KMS-11 (cell line): ENCODE results near the gene LRRC30.
"Not testable (repeated sequence)": the region's sequence is repeated elsewhere in the genome, so short reads cannot be mapped to it uniquely, and the experiment has no call there.

Source experiments
- H2AFZ ChIP-seq: fragments of 200-600 bp; sonication (generic); 2 replicates; pipeline ENCODE4 v1.6.1; 2016; ENCODE audit warnings: antibody characterized with exemption, mixed run types, low read depth
- H3K27ac ChIP-seq: fragments of 200-600 bp; sonication (generic); 2 replicates; pipeline ENCODE4 v1.6.1; 2016; ENCODE audit warnings: mild to moderate bottlenecking, mixed run types
- H3K27me3 ChIP-seq: fragments of 200-600 bp; sonication (generic); 2 replicates; pipeline ENCODE4 v1.6.1; 2017; ENCODE audit warnings: mild to moderate bottlenecking, low read depth, mixed run types, moderate library complexity; ENCODE audit not compliant: insufficient read depth
- H3K36me3 ChIP-seq: fragments of 200-600 bp; sonication (generic); 2 replicates; pipeline ENCODE4 v1.6.1; 2017; ENCODE audit warnings: mild to moderate bottlenecking, mixed run types; ENCODE audit not compliant: insufficient read depth
- H3K4me1 ChIP-seq: fragments of 200-600 bp; sonication (generic); 2 replicates; pipeline ENCODE4 v1.6.1; 2016; ENCODE audit warnings: mild to moderate bottlenecking, low read depth, mixed run types; ENCODE audit not compliant: poor library complexity, severe bottlenecking
- H3K4me2 ChIP-seq: fragments of 200-600 bp; sonication (generic); 2 replicates; pipeline ENCODE4 v1.7.0; 2016; ENCODE audit warnings: mild to moderate bottlenecking, mixed run types
- H3K4me3 ChIP-seq: fragments of 200-600 bp; sonication (generic); IDR thresholded peaks from 2 replicates; pipeline ENCODE4 v1.6.1; 2017; ENCODE audit warnings: low read depth, low read length, mixed read lengths; ENCODE audit not compliant: insufficient read depth
- H3K79me2 ChIP-seq: fragments of 200-600 bp; sonication (generic); 2 replicates; pipeline ENCODE4 v1.6.1; 2016; ENCODE audit warnings: low read depth, mixed run types; ENCODE audit not compliant: insufficient read depth
- H3K9ac ChIP-seq: fragments of 200-600 bp; sonication (generic); 2 replicates; pipeline ENCODE4 v1.6.1; 2016; ENCODE audit warnings: mild to moderate bottlenecking, mixed run types
- H4K20me1 ChIP-seq: fragments of 200-600 bp; sonication (generic); 2 replicates; pipeline ENCODE4 v1.6.1; 2016; ENCODE audit warnings: mild to moderate bottlenecking, mixed run types; ENCODE audit not compliant: insufficient read depth
- TF ChIP-seq, protein P1 (sequence below): fragments of 200-600 bp; sonication (generic); conservative IDR thresholded peaks from 2 replicates; pipeline ENCODE4 v1.6.1; 2017; ENCODE audit warnings: low read depth, mild to moderate bottlenecking, antibody characterized with exemption, low read length, moderate library complexity, mixed read lengths

LRRC30 gene

GRCh38 chr18:7201096-7201495 is 29.8 kb upstream of the LRRC30 start:
- TF ChIP-seq, protein P1, sequence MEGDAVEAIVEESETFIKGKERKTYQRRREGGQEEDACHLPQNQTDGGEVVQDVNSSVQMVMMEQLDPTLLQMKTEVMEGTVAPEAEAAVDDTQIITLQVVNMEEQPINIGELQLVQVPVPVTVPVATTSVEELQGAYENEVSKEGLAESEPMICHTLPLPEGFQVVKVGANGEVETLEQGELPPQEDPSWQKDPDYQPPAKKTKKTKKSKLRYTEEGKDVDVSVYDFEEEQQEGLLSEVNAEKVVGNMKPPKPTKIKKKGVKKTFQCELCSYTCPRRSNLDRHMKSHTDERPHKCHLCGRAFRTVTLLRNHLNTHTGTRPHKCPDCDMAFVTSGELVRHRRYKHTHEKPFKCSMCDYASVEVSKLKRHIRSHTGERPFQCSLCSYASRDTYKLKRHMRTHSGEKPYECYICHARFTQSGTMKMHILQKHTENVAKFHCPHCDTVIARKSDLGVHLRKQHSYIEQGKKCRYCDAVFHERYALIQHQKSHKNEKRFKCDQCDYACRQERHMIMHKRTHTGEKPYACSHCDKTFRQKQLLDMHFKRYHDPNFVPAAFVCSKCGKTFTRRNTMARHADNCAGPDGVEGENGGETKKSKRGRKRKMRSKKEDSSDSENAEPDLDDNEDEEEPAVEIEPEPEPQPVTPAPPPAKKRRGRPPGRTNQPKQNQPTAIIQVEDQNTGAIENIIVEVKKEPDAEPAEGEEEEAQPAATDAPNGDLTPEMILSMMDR = no peak

DNA sequence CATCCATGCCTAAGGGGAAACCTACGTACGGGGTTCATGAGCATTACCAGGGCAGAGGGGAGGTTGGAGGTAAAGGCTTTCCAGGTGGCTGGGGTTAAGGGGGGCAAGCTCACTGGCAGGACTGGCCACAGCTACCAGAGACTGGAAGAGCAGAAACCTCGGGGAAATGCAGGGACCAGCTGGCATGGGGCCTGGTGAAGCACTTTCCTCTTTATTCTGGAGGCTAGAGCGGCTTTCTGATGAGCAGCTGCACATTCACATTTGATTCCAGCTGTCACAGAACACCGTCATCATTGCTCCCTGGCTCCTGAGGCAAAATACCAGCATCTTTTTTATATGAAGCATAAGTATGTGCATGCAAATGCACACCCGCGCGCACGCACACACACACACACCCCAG is 28.7 kb upstream of the LRRC30 start:
- no peak overlapping the region for H3K27ac ChIP-seq
- no peaks in the 10 kb centered on the region for H3K27me3 ChIP-seq
- no peak overlapping the region for H2AFZ ChIP-seq
- TF ChIP-seq, protein P1 = no peak
- H3K4me3 ChIP-seq = no peak overlapping the region
- H3K4me2 ChIP-seq = no peak overlapping the region
- H3K9ac ChIP-seq = no peak overlapping the region
- no peaks in the 10 kb centered on the region for H4K20me1 ChIP-seq
- no peaks in the 10 kb centered on the region for H3K79me2 ChIP-seq
- no peaks in the 10 kb centered on the region for H3K36me3 ChIP-seq
- H3K4me1 ChIP-seq = no peaks in the 10 kb centered on the region

More at GRCh38 chr18:7201096-7201495, 29.8 kb upstream of the LRRC30 start:
- Histone ChIP-seq H3K79me2 (no peaks in the 10 kb centered on the region), H3K27ac (no peak overlapping the region), H3K4me2 (no peak overlapping the region), H3K27me3 (no peaks in the 10 kb centered on the region), H3K4me1 (no peaks in the 10 kb centered on the region), H3K9ac (no peak overlapping the region), H3K4me3 (no peak overlapping the region), H4K20me1 (no peaks in the 10 kb centered on the region), H2AFZ (no peak overlapping the region), H3K36me3 (no peaks in the 10 kb centered on the region)

- H3K9ac ChIP-seq, H3K27me3 ChIP-seq, H3K27ac ChIP-seq, H4K20me1 ChIP-seq, H2AFZ ChIP-seq, H3K4me1 ChIP-seq, H3K36me3 ChIP-seq, H3K4me2 ChIP-seq, H3K79me2 ChIP-seq, H3K4me3 ChIP-seq: not testable (repeated sequence)
Observed at GRCh38 chr18:7203601-7204000, 27.3 kb upstream of the LRRC30 start.

DNA sequence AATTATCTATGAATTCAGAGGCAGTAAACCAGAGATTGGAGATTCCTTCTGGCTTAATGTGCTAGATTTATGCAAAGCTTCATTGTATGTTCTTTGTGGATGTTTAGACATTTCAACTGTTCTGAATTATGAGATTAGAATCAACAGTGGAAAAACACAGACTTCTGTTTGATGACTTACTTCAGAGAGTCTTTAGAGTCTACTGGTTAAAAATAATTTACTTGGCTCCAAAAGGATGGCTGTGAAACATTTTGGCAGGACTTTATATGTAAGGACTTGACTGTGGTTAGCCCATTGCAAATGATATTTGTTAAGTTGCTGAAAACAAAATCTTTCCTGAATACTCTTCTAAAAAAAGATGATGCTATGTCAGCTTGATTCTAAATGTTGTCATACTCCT is 25.5 kb upstream of the LRRC30 start:
- H3K27ac ChIP-seq = no peak overlapping the region
- H3K4me3 ChIP-seq = no peak overlapping the region
- no peaks in the 10 kb centered on the region for H3K27me3 ChIP-seq
- H3K79me2 ChIP-seq = no peaks in the 10 kb centered on the region
- no peaks in the 10 kb centered on the region for H3K36me3 ChIP-seq
- H3K4me1 ChIP-seq = no peaks in the 10 kb centered on the region
- TF ChIP-seq, protein P1 = no peak
- H3K9ac ChIP-seq = no peak overlapping the region
- H2AFZ ChIP-seq = no peak overlapping the region
- no peaks in the 10 kb centered on the region for H4K20me1 ChIP-seq
- no peak overlapping the region for H3K4me2 ChIP-seq

- TF ChIP-seq, protein P1 = no peak
- no peaks in the 10 kb centered on the region for H3K27me3 ChIP-seq
Observed at GRCh38 chr18:7206217-7206616, 24.7 kb upstream of the LRRC30 start.

More at GRCh38 chr18:7206217-7206616, 24.7 kb upstream of the LRRC30 start:
- no peaks in the 10 kb centered on the region for H4K20me1 ChIP-seq
- H3K27ac ChIP-seq = no peak overlapping the region
- no peaks in the 10 kb centered on the region for H3K36me3 ChIP-seq
- no peak overlapping the region for H2AFZ ChIP-seq
- H3K79me2 ChIP-seq = no peaks in the 10 kb centered on the region
- H3K4me2 ChIP-seq = no peak overlapping the region
- H3K9ac ChIP-seq = no peak overlapping the region
- H3K4me3 ChIP-seq = no peak overlapping the region
- no peaks in the 10 kb centered on the region for H3K4me1 ChIP-seq
